Loucy (cell line): ENCODE data around the gene ANKRD10.
"Not testable (repeated sequence)": the region's sequence is repeated elsewhere in the genome, so short reads cannot be mapped to it uniquely, and the experiment has no call there.

ENCODE experiments used
- H2AFZ ChIP-seq: fragments of 200-600 bp; sonication (generic); 2 replicates; pipeline ENCODE4 v1.6.0; 2016; ENCODE audit warnings: antibody characterized with exemption, mild to moderate bottlenecking, low read length, moderate library complexity
- H3F3A ChIP-seq: fragments of 200-600 bp; 2 replicates; pipeline ENCODE4 v1.6.0; 2016; ENCODE audit warnings: antibody characterized with exemption, low read depth, mild to moderate bottlenecking
- H3K27me3 ChIP-seq: fragments of 200-600 bp; sonication (generic); 2 replicates; pipeline ENCODE4 v1.6.1; 2014; ENCODE audit warnings: low read length, mild to moderate bottlenecking; ENCODE audit not compliant: insufficient read depth, poor library complexity, severe bottlenecking
- H3K36me3 ChIP-seq: fragments of 200-600 bp; sonication (generic); 2 replicates; pipeline ENCODE4 v1.6.1; 2016; ENCODE audit warnings: low read length; ENCODE audit not compliant: insufficient read depth
- H3K4me1 ChIP-seq: fragments of 200-600 bp; sonication (generic); 2 replicates; pipeline ENCODE4 v1.5.1; 2014; ENCODE audit warnings: low read length, mild to moderate bottlenecking; ENCODE audit not compliant: insufficient read depth, poor library complexity, severe bottlenecking
- H3K4me2 ChIP-seq: fragments of 200-600 bp; sonication (generic); 2 replicates; pipeline ENCODE4 v1.6.0; 2014; ENCODE audit warnings: antibody characterized with exemption, low read length, low read depth, mild to moderate bottlenecking; ENCODE audit not compliant: poor library complexity, severe bottlenecking
- H3K4me3 ChIP-seq: fragments of 200-600 bp; sonication (generic); 2 replicates; pipeline ENCODE4 v1.5.1; 2014; ENCODE audit warnings: low read length, mild to moderate bottlenecking, mixed read lengths; ENCODE audit not compliant: poor library complexity, severe bottlenecking
- H3K79me2 ChIP-seq: fragments of 200-600 bp; sonication (generic); 2 replicates; pipeline ENCODE4 v1.6.1; 2014; ENCODE audit warnings: low read length; ENCODE audit not compliant: insufficient read depth
- H3K9ac ChIP-seq: fragments of 200-600 bp; sonication (generic); 2 replicates; pipeline ENCODE4 v1.6.0; 2014; ENCODE audit warnings: mild to moderate bottlenecking, low read depth, low read length, moderate library complexity; ENCODE audit not compliant: poor library complexity, severe bottlenecking
- H3K9me2 ChIP-seq: fragments of 200-600 bp; sonication (generic); replicated peaks from 2 replicates; pipeline ENCODE4 v1.6.1; 2016; ENCODE audit warnings: low read depth, low read length, mixed read lengths
- H3K9me3 ChIP-seq: fragments of 200-600 bp; sonication (generic); 2 replicates; pipeline ENCODE4 v1.6.1; 2014; ENCODE audit warnings: mild to moderate bottlenecking, antibody characterized with exemption, low read length, low read depth; ENCODE audit not compliant: insufficient read depth
- H4K20me1 ChIP-seq: fragments of 200-600 bp; sonication (generic); 2 replicates; pipeline ENCODE4 v1.6.0; 2014; ENCODE audit warnings: antibody characterized with exemption, low read length, mild to moderate bottlenecking; ENCODE audit not compliant: insufficient read depth, poor library complexity, severe bottlenecking
- EZH2phosphoT487 ChIP-seq: fragments of 200-600 bp; IDR thresholded peaks from 2 replicates; pipeline ENCODE4 v1.6.1; 2018; ENCODE audit warnings: antibody characterized with exemption, mild to moderate bottlenecking, moderate library complexity, borderline replicate concordance
- TF ChIP-seq, protein P1 (sequence below): fragments of 200-600 bp; sonication (generic); conservative IDR thresholded peaks from 2 replicates; pipeline ENCODE4 v1.5.1; 2014; ENCODE audit warnings: mild to moderate bottlenecking, antibody characterized with exemption, low read length

ANKRD10 gene

DNA sequence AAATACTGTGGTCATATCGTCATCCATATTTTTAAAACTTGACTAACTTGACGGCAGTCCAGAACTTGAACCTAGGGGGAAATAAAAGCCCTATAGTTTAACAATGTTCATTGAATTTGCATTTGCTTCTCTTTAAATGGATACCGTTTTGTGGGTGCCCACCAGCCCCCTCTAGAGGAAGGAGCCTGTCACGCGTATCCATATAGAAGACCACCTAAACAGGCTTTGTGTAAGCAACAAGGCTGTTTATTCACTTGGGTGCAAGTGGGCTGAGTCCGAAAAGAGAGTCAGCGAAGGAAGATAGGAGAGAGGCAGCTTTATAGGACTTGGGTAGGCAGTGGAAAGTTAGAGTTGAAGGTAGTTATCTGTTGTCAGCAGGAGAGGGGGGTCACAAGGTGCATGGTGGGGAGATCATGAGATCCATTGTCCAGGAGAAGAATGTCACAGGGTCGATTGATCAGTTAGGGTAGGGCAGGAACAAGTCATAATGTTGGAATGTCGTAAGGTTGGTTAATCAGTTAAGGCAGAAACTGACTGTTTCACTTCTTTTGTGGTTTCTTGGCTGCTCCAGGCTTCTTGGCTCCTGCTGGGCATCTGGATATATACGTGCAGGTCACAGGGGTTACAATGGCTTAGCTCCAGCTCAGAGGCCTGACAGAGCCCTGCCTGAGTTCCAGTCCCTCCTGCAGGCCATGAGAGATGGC, 42.5 kb upstream of the ANKRD10 start:
- Histone ChIP-seq H4K20me1 (no peaks in the 10 kb centered on the region), H3K4me3 (no peak overlapping the region), H3K9me3 (no peaks in the 10 kb centered on the region; the same call in 1 of the 2 replicates), H3K9me2 (no peaks in the 10 kb centered on the region), H3K4me1 (no peaks in the 10 kb centered on the region), H3K79me2 (no peaks in the 10 kb centered on the region), H3K27me3 (no peaks in the 10 kb centered on the region), H3K36me3 (no peaks in the 10 kb centered on the region), H3K4me2 (no peak overlapping the region), H2AFZ (no peak overlapping the region), H3F3A (no peaks in the 10 kb centered on the region), H3K9ac (no peak overlapping the region)
- TF ChIP-seq, protein P1, sequence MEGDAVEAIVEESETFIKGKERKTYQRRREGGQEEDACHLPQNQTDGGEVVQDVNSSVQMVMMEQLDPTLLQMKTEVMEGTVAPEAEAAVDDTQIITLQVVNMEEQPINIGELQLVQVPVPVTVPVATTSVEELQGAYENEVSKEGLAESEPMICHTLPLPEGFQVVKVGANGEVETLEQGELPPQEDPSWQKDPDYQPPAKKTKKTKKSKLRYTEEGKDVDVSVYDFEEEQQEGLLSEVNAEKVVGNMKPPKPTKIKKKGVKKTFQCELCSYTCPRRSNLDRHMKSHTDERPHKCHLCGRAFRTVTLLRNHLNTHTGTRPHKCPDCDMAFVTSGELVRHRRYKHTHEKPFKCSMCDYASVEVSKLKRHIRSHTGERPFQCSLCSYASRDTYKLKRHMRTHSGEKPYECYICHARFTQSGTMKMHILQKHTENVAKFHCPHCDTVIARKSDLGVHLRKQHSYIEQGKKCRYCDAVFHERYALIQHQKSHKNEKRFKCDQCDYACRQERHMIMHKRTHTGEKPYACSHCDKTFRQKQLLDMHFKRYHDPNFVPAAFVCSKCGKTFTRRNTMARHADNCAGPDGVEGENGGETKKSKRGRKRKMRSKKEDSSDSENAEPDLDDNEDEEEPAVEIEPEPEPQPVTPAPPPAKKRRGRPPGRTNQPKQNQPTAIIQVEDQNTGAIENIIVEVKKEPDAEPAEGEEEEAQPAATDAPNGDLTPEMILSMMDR: peak; percentile 52
- TF ChIP-seq EZH2phosphoT487: no peak

DNA sequence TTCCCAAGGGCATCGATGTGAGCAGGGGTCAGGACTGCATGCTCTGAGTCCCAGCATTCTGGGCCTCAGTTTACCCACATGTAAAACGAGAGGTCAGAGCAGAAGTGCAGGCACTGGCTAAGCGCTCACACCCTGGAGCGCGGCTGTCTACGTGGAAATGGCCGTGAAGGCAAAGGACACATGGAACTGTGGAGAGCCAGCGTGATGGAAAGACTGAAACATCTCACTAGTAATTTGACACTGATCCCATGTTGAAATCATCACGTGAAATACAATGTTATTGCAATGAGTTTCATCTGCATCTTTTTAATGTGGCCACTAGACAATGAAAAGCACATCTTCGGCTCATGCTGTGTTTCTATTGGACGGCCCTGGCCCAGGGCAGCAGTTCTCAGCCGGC, 41.3 kb upstream of the ANKRD10 start:
- H3K4me2 ChIP-seq, H3K9me2 ChIP-seq, H3K4me3 ChIP-seq, H3K36me3 ChIP-seq, H4K20me1 ChIP-seq, H3K9ac ChIP-seq, H2AFZ ChIP-seq, H3F3A ChIP-seq, H3K79me2 ChIP-seq, H3K9me3 ChIP-seq, H3K4me1 ChIP-seq, H3K27me3 ChIP-seq: not testable (repeated sequence)

DNA sequence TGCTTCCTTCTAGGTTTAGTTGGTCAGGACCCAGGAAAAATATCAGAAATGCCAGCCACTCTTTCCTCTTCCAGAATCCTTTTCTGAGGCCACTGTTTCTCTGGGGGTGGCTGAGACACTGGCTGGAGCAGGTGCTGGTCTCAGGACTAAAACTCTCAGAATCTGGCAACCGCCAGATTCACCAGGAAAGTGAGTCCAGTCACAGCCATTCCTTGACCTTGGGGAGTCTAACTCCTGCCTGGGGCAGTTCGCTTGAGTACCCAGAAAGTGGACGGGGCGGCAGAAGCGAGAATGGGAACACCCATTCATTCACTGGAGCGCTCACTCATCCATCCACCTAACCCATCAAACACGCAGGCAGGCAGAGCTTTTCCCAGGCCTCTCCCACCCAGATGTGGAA, 40.7 kb upstream of the ANKRD10 start:
- not testable (repeated sequence) for H3K4me1 ChIP-seq, H3K9me2 ChIP-seq, H3K9me3 ChIP-seq, H3K4me2 ChIP-seq, H2AFZ ChIP-seq, H3K79me2 ChIP-seq, H3K9ac ChIP-seq, H3K4me3 ChIP-seq, H3F3A ChIP-seq, H3K36me3 ChIP-seq, H3K27me3 ChIP-seq, H4K20me1 ChIP-seq

DNA sequence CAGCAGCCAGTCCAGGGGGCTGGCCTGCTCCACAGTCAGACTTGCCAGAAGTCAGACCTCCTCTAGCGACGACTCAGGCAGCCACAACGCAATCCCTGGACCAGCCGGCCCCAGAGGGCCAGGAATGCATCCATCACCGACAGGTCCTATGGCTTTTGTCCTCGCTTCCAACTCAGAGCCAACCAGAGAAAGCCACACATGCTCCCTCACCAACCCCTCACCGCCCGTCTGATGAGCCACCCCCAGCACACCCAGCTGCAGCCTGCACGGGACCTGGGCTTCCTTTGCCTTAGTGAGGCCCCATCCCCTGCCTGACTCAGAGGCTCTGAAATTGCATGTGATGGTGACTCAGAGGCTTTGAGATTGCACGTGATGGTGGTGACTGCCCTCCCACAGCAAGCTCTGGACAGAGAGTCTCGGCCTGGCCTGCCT, 40.2 kb upstream of the ANKRD10 start:
- H3K9ac ChIP-seq, H4K20me1 ChIP-seq, H3K9me2 ChIP-seq, H3K4me2 ChIP-seq, H3K9me3 ChIP-seq, H3F3A ChIP-seq, H3K36me3 ChIP-seq, H3K4me1 ChIP-seq, H3K27me3 ChIP-seq, H3K4me3 ChIP-seq, H3K79me2 ChIP-seq, H2AFZ ChIP-seq: not testable (repeated sequence)

DNA sequence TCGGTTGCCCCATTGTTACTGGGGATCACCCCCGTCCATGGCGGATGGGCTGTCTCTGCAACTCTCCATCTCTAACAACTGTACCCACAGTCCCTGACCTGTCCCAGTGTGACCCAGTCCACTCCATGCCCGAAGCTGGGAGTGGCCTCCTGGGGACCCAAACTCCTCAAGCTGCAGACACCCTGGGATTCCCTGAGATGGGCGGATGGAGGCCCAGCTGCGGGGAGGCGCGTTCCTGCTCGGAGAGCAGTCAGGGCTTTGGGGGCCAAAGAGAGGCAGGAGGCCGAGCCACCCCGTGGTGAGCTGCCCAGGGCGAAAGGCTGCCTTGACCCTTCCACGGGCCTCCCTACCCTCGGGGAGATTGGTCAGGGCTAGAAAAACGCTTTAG, 39.7 kb upstream of the ANKRD10 start:
- H2AFZ ChIP-seq: not testable (repeated sequence)

More for the DNA sequence above, 39.7 kb upstream of the ANKRD10 start:
- not testable (repeated sequence) for H3K9ac ChIP-seq, H3K4me1 ChIP-seq, H3K4me3 ChIP-seq, H4K20me1 ChIP-seq, H3K36me3 ChIP-seq, H3K4me2 ChIP-seq, H3K9me3 ChIP-seq, H3K79me2 ChIP-seq, H3K27me3 ChIP-seq, H3F3A ChIP-seq, H3K9me2 ChIP-seq
